Trophoblast cell (in vitro differentiated cells and primary cell): ENCODE results near the gene DEFB128.

Experiments
- DNase-seq, 2 donors: peaks; one replicate each; pipeline ENCODE4 v3.0.0-alpha.2; 2016
- H2AFZ ChIP-seq: 2 replicates; pipeline ENCODE4 v1.6.1; 2013; ENCODE audit warnings: low read length, moderate library complexity, mild to moderate bottlenecking; ENCODE audit not compliant: insufficient read depth, poor library complexity
- H2AK5ac ChIP-seq: 2 replicates; pipeline ENCODE4 v1.6.1; 2013; ENCODE audit warnings: mild to moderate bottlenecking, low read length
- H2BK120ac ChIP-seq: 2 replicates; pipeline ENCODE4 v1.6.1; 2013; ENCODE audit warnings: low read length, mild to moderate bottlenecking, moderate library complexity; ENCODE audit not compliant: insufficient read depth, poor library complexity
- H2BK12ac ChIP-seq: 2 replicates; pipeline ENCODE4 v1.6.1; 2013; ENCODE audit warnings: mild to moderate bottlenecking, low read length, moderate library complexity
- H2BK5ac ChIP-seq: 2 replicates; pipeline ENCODE4 v1.6.1; 2013; ENCODE audit warnings: low read length, low read depth, moderate library complexity, mild to moderate bottlenecking; ENCODE audit not compliant: poor library complexity
- H3K14ac ChIP-seq: 2 replicates; pipeline ENCODE4 v1.6.1; 2013; ENCODE audit warnings: mild to moderate bottlenecking, low read length
- H3K18ac ChIP-seq: 2 replicates; pipeline ENCODE4 v1.6.1; 2013; ENCODE audit warnings: mild to moderate bottlenecking, low read length
- H3K23ac ChIP-seq: 2 replicates; pipeline ENCODE4 v1.6.1; 2013; ENCODE audit warnings: low read length
- H3K27ac ChIP-seq: 2 replicates; pipeline ENCODE4 v1.5.1; 2013; ENCODE audit warnings: low read depth, mild to moderate bottlenecking, inconsistent platforms, low read length, moderate library complexity
- H3K27me3 ChIP-seq: 2 replicates; pipeline ENCODE4 v1.6.1; 2013; ENCODE audit warnings: inconsistent platforms, mild to moderate bottlenecking, low read length, moderate library complexity; ENCODE audit not compliant: insufficient read depth
- H3K36me3 ChIP-seq, 2 experiments: 1 replicate in 1 of 2; 2 replicates in 1 of 2; pipeline ENCODE4 v1.6.1; 2013; ENCODE audit warnings: low read length in 2 of 2, mild to moderate bottlenecking in 2 of 2, moderate library complexity in 1 of 2; ENCODE audit not compliant: insufficient read depth in 2 of 2, control insufficient read depth in 1 of 2
- H3K4ac ChIP-seq: 2 replicates; pipeline ENCODE4 v1.6.1; 2013; ENCODE audit warnings: low read depth, mild to moderate bottlenecking, low read length, moderate library complexity
- H3K4me1 ChIP-seq, 2 experiments: 1 replicate in 1 of 2; 2 replicates in 1 of 2; pipeline ENCODE4 v1.6.1; 2013; ENCODE audit warnings: low read length in 2 of 2, mild to moderate bottlenecking in 2 of 2, moderate library complexity in 1 of 2; ENCODE audit not compliant: insufficient read depth in 2 of 2, control insufficient read depth in 1 of 2
- H3K4me2 ChIP-seq: 2 replicates; pipeline ENCODE4 v1.6.1; 2013; ENCODE audit warnings: inconsistent platforms, mild to moderate bottlenecking, low read length, moderate library complexity
- H3K4me3 ChIP-seq: 2 replicates; pipeline ENCODE4 v1.5.1; 2013; ENCODE audit warnings: mild to moderate bottlenecking, low read depth, low read length, inconsistent platforms
- H3K79me1 ChIP-seq: one replicate; pipeline ENCODE4 v1.6.1; 2013; ENCODE audit warnings: low read length
- H3K79me2 ChIP-seq: 2 replicates; pipeline ENCODE4 v1.6.1; 2013; ENCODE audit warnings: low read length, mild to moderate bottlenecking; ENCODE audit not compliant: control insufficient read depth, insufficient read depth, poor library complexity
- H3K9ac ChIP-seq: 2 replicates; pipeline ENCODE4 v1.6.1; 2013; ENCODE audit warnings: mild to moderate bottlenecking, low read length
- H3K9me3 ChIP-seq: 2 replicates; pipeline ENCODE4 v1.6.1; 2013; ENCODE audit warnings: low read depth, mild to moderate bottlenecking, control low read depth, inconsistent platforms, low read length; ENCODE audit not compliant: insufficient read depth
- H4K12ac ChIP-seq: 2 replicates; pipeline ENCODE4 v1.6.1; 2013; ENCODE audit warnings: low read depth, mild to moderate bottlenecking, low read length, moderate library complexity
- H4K8ac ChIP-seq: 2 replicates; pipeline ENCODE4 v1.6.1; 2013; ENCODE audit warnings: low read depth, mild to moderate bottlenecking, low read length, moderate library complexity
- H4K91ac ChIP-seq: one replicate; pipeline ENCODE4 v1.6.1; 2013; ENCODE audit warnings: low read depth, mild to moderate bottlenecking, low read length, moderate library complexity
- WGBS: extraction: QIAGEN DNeasy Blood & Tissue Kit; methylation state at CpG from one replicate; pipeline ENCODE4 v1.1.7; 2013; ENCODE audit warnings: missing lambda C conversion rate; ENCODE audit not compliant: insufficient read length, insufficient coverage; ENCODE audit errors: extremely low coverage; 5-methylcytosine and 5-hydroxymethylcytosine counted together

DEFB128 gene

GRCh38 chr20:198225-198624, 8.7 kb upstream of the DEFB128 start:
- Histone ChIP-seq H3K4me1 (no peaks in the 10 kb centered on the region), H2AK5ac (no peak overlapping the region), H2AFZ (no peak overlapping the region), H3K27ac (no peak overlapping the region), H3K79me2 (no peaks in the 10 kb centered on the region), H3K4ac (no peak overlapping the region), H3K18ac (no peak overlapping the region), H3K79me1 (no peaks in the 10 kb centered on the region), H2BK120ac (no peak overlapping the region), H3K9me3 (peaks cover 18% of the 10 kb centered on the region), H4K8ac (no peak overlapping the region), H3K4me3 (no peak overlapping the region), H4K12ac (no peak overlapping the region), H2BK12ac (no peak overlapping the region), H3K14ac (no peak overlapping the region), H3K27me3 (no peaks in the 10 kb centered on the region), H3K36me3 (no peaks in the 10 kb centered on the region), H2BK5ac (no peak overlapping the region), H3K4me2 (no peak overlapping the region), H4K91ac (no peak overlapping the region), H3K23ac (no peak overlapping the region), H3K9ac (no peak overlapping the region)
- WGBS: no CpG with 5 or more reads among the region's 1 CpG
- DNase-seq: no peak

- no peak overlapping the region for H3K4me2 ChIP-seq
- H3K79me2 ChIP-seq: no peaks in the 10 kb centered on the region
- no peak overlapping the region for H3K27ac ChIP-seq
- no peak overlapping the region for H3K9ac ChIP-seq
- H2AK5ac ChIP-seq: no peak overlapping the region
- no peak overlapping the region for H4K8ac ChIP-seq
- H3K18ac ChIP-seq: no peak overlapping the region
- DNase-seq: no peak
- no peak overlapping the region for H2BK5ac ChIP-seq
- no peak overlapping the region for H2AFZ ChIP-seq
- no peak overlapping the region for H2BK12ac ChIP-seq
- H2BK120ac ChIP-seq: no peak overlapping the region
- H3K36me3 ChIP-seq: no peaks in the 10 kb centered on the region
- H3K9me3 ChIP-seq: peaks cover 2% of the 10 kb centered on the region
- no peak overlapping the region for H3K4ac ChIP-seq
- no CpG with 5 or more reads among the region's 2 CpGs for WGBS
- no peaks in the 10 kb centered on the region for H3K79me1 ChIP-seq
- no peak overlapping the region for H3K4me3 ChIP-seq
- no peak overlapping the region for H3K23ac ChIP-seq
- H4K91ac ChIP-seq: no peak overlapping the region
- no peaks in the 10 kb centered on the region for H3K4me1 ChIP-seq
- no peak overlapping the region for H3K14ac ChIP-seq
- no peaks in the 10 kb centered on the region for H3K27me3 ChIP-seq
- H4K12ac ChIP-seq: no peak overlapping the region
These were observed 1.8 kb downstream of the DEFB128 start for GRCh38 chr20:187733-188132.

GRCh38 chr20:184288-184687, 5.2 kb downstream of the DEFB128 start:
- Histone ChIP-seq H3K4ac (no peak overlapping the region), H3K18ac (no peak overlapping the region), H3K79me2 (no peaks in the 10 kb centered on the region), H3K14ac (no peak overlapping the region), H3K79me1 (no peaks in the 10 kb centered on the region), H3K23ac (no peak overlapping the region), H2BK5ac (no peak overlapping the region), H2AK5ac (no peak overlapping the region), H3K27ac (no peak overlapping the region), H3K4me2 (no peak overlapping the region), H3K9me3 (no peaks in the 10 kb centered on the region), H2AFZ (no peak overlapping the region), H3K4me1 (no peaks in the 10 kb centered on the region), H3K9ac (no peak overlapping the region), H3K27me3 (no peaks in the 10 kb centered on the region), H4K12ac (no peak overlapping the region), H4K8ac (no peak overlapping the region), H2BK12ac (no peak overlapping the region), H3K36me3 (no peaks in the 10 kb centered on the region), H3K4me3 (no peak overlapping the region), H4K91ac (no peak overlapping the region), H2BK120ac (no peak overlapping the region)
- DNase-seq: no peak
- no CpG with 5 or more reads among the region's 2 CpGs for WGBS

GRCh38 chr20:168876-169275, 20.6 kb downstream of the DEFB128 start:
- H3K4ac ChIP-seq: no peak overlapping the region
- no CpG with 5 or more reads among the region's 2 CpGs for WGBS
- H2BK5ac ChIP-seq: no peak overlapping the region
- H3K4me2 ChIP-seq: no peak overlapping the region
- H3K9ac ChIP-seq: no peak overlapping the region
- no peaks in the 10 kb centered on the region for H3K36me3 ChIP-seq
- H3K27ac ChIP-seq: no peak overlapping the region
- peaks cover 7% of the 10 kb centered on the region for H3K9me3 ChIP-seq
- no peak for DNase-seq
- no peak overlapping the region for H3K18ac ChIP-seq
- H2AK5ac ChIP-seq: no peak overlapping the region
- H3K79me1 ChIP-seq: no peaks in the 10 kb centered on the region
- H2BK120ac ChIP-seq: no peak overlapping the region
- H4K91ac ChIP-seq: no peak overlapping the region
- no peaks in the 10 kb centered on the region for H3K79me2 ChIP-seq
- H3K27me3 ChIP-seq: no peaks in the 10 kb centered on the region
- H3K23ac ChIP-seq: no peak overlapping the region
- H4K8ac ChIP-seq: no peak overlapping the region
- no peak overlapping the region for H2BK12ac ChIP-seq
- H2AFZ ChIP-seq: no peak overlapping the region
- H3K14ac ChIP-seq: no peak overlapping the region
- no peaks in the 10 kb centered on the region for H3K4me1 ChIP-seq
- no peak overlapping the region for H4K12ac ChIP-seq
- no peak overlapping the region for H3K4me3 ChIP-seq
